Progenitor cell of endocrine pancreas (in vitro differentiated cells): ENCODE data around the gene C16orf74. TPM values are rescaled to one million over a fixed set of nuclear protein-coding genes. Genes with fewer than 3 reads are reported as not detected.

Experiments
- DNase-seq: peaks from one replicate; pipeline ENCODE4 v3.0.0; 2021; ENCODE audit warnings: low spot score; ENCODE audit not compliant: unreplicated experiment
- H3K27ac Mint-ChIP-seq: 2 replicates; pipeline ENCODE4 v1.8.0; 2021; ENCODE audit warnings: mild to moderate bottlenecking, moderate library complexity, mixed read lengths
- H3K27me3 Mint-ChIP-seq: 2 replicates; pipeline ENCODE4 v1.8.0; 2021; ENCODE audit warnings: mixed read lengths
- H3K36me3 Mint-ChIP-seq: 2 replicates; pipeline ENCODE4 v1.8.0; 2022; ENCODE audit warnings: mixed read lengths; ENCODE audit not compliant: insufficient read depth
- H3K4me1 Mint-ChIP-seq: 2 replicates; pipeline ENCODE4 v1.8.0; 2021; ENCODE audit warnings: low read depth, mixed read lengths
- H3K4me3 Mint-ChIP-seq: 2 replicates; pipeline ENCODE4 v1.8.0; 2021; ENCODE audit warnings: low read depth, mild to moderate bottlenecking, moderate library complexity, mixed read lengths
- H3K9me3 Mint-ChIP-seq: 2 replicates; pipeline ENCODE4 v1.8.0; 2021; ENCODE audit warnings: low read depth, mixed read lengths
- CTCF ChIP-seq: fragments of 200-600 bp; sonication (generic); IDR thresholded peaks from one replicate; pipeline ENCODE4 v1.5.0; 2021; ENCODE audit warnings: antibody characterized with exemption, mild to moderate bottlenecking; ENCODE audit not compliant: unreplicated experiment
- total RNA-seq: library from RNA; stranded (reverse); gene quantifications from 2 replicates; pipeline ENCODE4 v1.2.1, GENCODE V29; 2021

Gene C16orf74
- total RNA-seq, 1 donor from 2014 or later: 0.65 TPM

GRCh38 chr16:85698459-85698891, 52.4 kb downstream of the C16orf74 start:
- H3K27me3 Mint-ChIP-seq: peaks cover 30% of the 10 kb centered on the region
- H3K36me3 Mint-ChIP-seq: no peaks in the 10 kb centered on the region
- no peak for TF ChIP-seq CTCF
- H3K4me1 Mint-ChIP-seq: no peaks in the 10 kb centered on the region
- no peak for DNase-seq
- H3K4me3 Mint-ChIP-seq: no peak overlapping the region
- H3K27ac Mint-ChIP-seq: no peak overlapping the region
- no peaks in the 10 kb centered on the region for H3K9me3 Mint-ChIP-seq

- H3K36me3 Mint-ChIP-seq: no peaks in the 10 kb centered on the region
- no peaks in the 10 kb centered on the region for H3K4me1 Mint-ChIP-seq
- peaks cover 30% of the 10 kb centered on the region for H3K27me3 Mint-ChIP-seq
- no peak overlapping the region for H3K4me3 Mint-ChIP-seq
- DNase-seq: no peak
- no peaks in the 10 kb centered on the region for H3K9me3 Mint-ChIP-seq
- TF ChIP-seq CTCF: no peak
- H3K27ac Mint-ChIP-seq: no peak overlapping the region
Measured at GRCh38 chr16:85697431-85697830, 53.5 kb downstream of the C16orf74 start.

GRCh38 chr16:85696781-85697180, 54.1 kb downstream of the C16orf74 start:
- no peaks in the 10 kb centered on the region for H3K9me3 Mint-ChIP-seq
- H3K27ac Mint-ChIP-seq: no peak overlapping the region
- H3K36me3 Mint-ChIP-seq: no peaks in the 10 kb centered on the region
- peaks cover 26% of the 10 kb centered on the region for H3K27me3 Mint-ChIP-seq
- no peak for DNase-seq
- TF ChIP-seq CTCF: no peak
- no peak overlapping the region for H3K4me3 Mint-ChIP-seq
- no peaks in the 10 kb centered on the region for H3K4me1 Mint-ChIP-seq

GRCh38 chr16:85695196-85696128, 55.4 kb downstream of the C16orf74 start:
- no peak overlapping the region for H3K27ac Mint-ChIP-seq
- H3K27me3 Mint-ChIP-seq: peaks cover 21% of the 10 kb centered on the region
- H3K4me1 Mint-ChIP-seq: peaks cover 2% of the 10 kb centered on the region
- DNase-seq: no peak
- no peaks in the 10 kb centered on the region for H3K36me3 Mint-ChIP-seq
- no peak overlapping the region for H3K4me3 Mint-ChIP-seq
- no peaks in the 10 kb centered on the region for H3K9me3 Mint-ChIP-seq
- no peak for TF ChIP-seq CTCF

- Mint-ChIP-seq H3K27ac (no peak overlapping the region), H3K4me3 (no peak overlapping the region)
- DNase-seq: no peak
Measured at GRCh38 chr16:85690469-85691064, 60.3 kb downstream of the C16orf74 start.

More at GRCh38 chr16:85690469-85691064, 60.3 kb downstream of the C16orf74 start:
- TF ChIP-seq CTCF: no peak
- Mint-ChIP-seq H3K9me3 (no peaks in the 10 kb centered on the region), H3K27me3 (peaks cover 3% of the 10 kb centered on the region), H3K4me1 (peaks cover 15% of the 10 kb centered on the region), H3K36me3 (peaks cover 2% of the 10 kb centered on the region)
